WI38 (cell line): ENCODE data around the gene NOXRED1.
"Not testable (repeated sequence)": the region's sequence is repeated elsewhere in the genome, so short reads cannot be mapped to it uniquely, and the experiment has no call there.

Experiments used
- H3K4me3 ChIP-seq: 2 replicates; pipeline ENCODE4 v1.5.1; 2011; ENCODE audit warnings: low read depth, mild to moderate bottlenecking, control low read depth, low read length
- CTCF ChIP-seq: IDR thresholded peaks from 2 replicates; pipeline ENCODE4 v1.5.1; 2012; ENCODE audit warnings: low read depth, mild to moderate bottlenecking, control low read depth, low read length

NOXRED1 gene

GRCh38 chr14:77438596-77438995 lies 15.3 kb upstream of the NOXRED1 start:
- TF ChIP-seq CTCF = no peak
- no peak overlapping the region for H3K4me3 ChIP-seq

GRCh38 chr14:77436042-77436441 lies 12.7 kb upstream of the NOXRED1 start:
- no peak for TF ChIP-seq CTCF
- H3K4me3 ChIP-seq = no peak overlapping the region

- TF ChIP-seq CTCF = no peak
- H3K4me3 ChIP-seq = no peak overlapping the region
Measured at GRCh38 chr14:77426396-77426795, 3.1 kb upstream of the NOXRED1 start.

- no peak overlapping the region for H3K4me3 ChIP-seq
Measured at GRCh38 chr14:77424862-77425261, 1.5 kb upstream of the NOXRED1 start.

GRCh38 chr14:77421201-77421600 lies 2.1 kb downstream of the NOXRED1 start:
- TF ChIP-seq CTCF = no peak
- no peak overlapping the region for H3K4me3 ChIP-seq

More at GRCh38 chr14:77424862-77425261, 1.5 kb upstream of the NOXRED1 start:
- no peak for TF ChIP-seq CTCF

GRCh38 chr14:77416836-77417235 lies 6.5 kb downstream of the NOXRED1 start:
- no peak overlapping the region for H3K4me3 ChIP-seq
- TF ChIP-seq CTCF = no peak

- H3K4me3 ChIP-seq = not testable (repeated sequence)
Measured at GRCh38 chr14:77416098-77416497, 7.2 kb downstream of the NOXRED1 start.

- not testable (repeated sequence) for H3K4me3 ChIP-seq
Measured at GRCh38 chr14:77415403-77416030, 7.8 kb downstream of the NOXRED1 start.
